ENCODE results near the gene PLAC8L1.

DNA sequence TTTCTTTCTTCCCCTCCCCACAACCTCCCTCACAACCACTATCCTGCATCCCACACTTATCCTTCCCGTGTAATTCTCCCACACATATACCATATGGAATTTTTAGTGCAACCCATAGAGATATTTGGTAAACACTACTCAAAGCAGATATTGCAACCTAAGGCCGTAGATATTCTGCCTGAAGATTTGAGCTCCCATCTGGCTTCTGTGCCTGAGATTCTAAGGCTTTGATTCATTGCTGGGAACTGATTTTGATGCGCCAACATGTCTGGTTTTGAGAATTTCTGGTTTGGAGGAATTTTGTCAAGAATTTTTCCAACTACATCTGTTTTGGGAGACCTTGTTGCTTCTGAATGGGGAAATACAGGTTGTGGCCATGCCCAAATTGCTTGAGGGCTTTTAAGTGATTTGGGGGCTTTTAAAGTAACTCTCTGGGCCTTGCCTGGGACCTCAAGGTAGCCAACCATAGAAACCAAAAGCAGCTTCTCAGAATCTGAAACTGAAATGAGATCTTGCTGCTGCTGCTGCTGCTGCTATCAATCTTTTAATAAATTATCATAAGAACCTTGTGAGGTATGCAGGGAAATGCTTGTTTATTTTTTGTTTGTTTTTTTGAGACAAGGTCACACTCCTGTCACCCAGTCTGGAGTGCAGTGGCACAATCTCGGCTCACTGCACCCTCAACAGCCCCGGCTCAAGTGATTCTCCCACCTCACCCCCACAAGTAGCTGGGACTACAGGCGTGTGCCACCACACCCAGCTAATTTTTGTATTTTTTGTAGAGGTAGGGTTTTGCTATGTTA lies 36.2 kb downstream of the PLAC8L1 start:
- TF ChIP-seq CTCF (conservative IDR thresholded peaks at IDR 0.05; ENCODE audit: low read depth, low read length) (no peak), EZH2 (IDR thresholded peaks at IDR 0.05; ENCODE audit: borderline replicate concordance, low read depth, low read length, poor library complexity, severe bottlenecking) (no peak)

All from A673 (cell line).